GM18858 (cell line): ENCODE data around the gene RHOA.
"Not testable (repeated sequence)": the region's sequence is repeated elsewhere in the genome, so short reads cannot be mapped to it uniquely, and the experiment has no call there.

Experiments used
- ATAC-seq: cut with Tn5 transposase; IDR thresholded peaks from one replicate; pipeline ENCODE4 v1.9.1; 2021; ENCODE audit not compliant: unreplicated experiment

RHOA gene

GRCh38 chr3:49412632-49413337 lies 1.0 kb upstream of the RHOA start:
- no peak for ATAC-seq

- ATAC-seq = peak; percentile 9
These were observed 225 bp downstream of the RHOA start for GRCh38 chr3:49411535-49411967.

GRCh38 chr3:49410846-49411534 lies 786 bp downstream of the RHOA start:
- no peak for ATAC-seq

GRCh38 chr3:49410066-49410845 lies 1.5 kb downstream of the RHOA start:
- ATAC-seq = no peak

GRCh38 chr3:49406571-49407565 lies 4.9 kb downstream of the RHOA start:
- no peak for ATAC-seq

GRCh38 chr3:49405570-49405969 lies 6.2 kb downstream of the RHOA start:
- not testable (repeated sequence) for ATAC-seq

GRCh38 chr3:49403891-49404290 lies 7.9 kb downstream of the RHOA start:
- no peak for ATAC-seq

GRCh38 chr3:49401766-49402165 lies 10.0 kb downstream of the RHOA start:
- no peak for ATAC-seq

- ATAC-seq = no peak
These were observed 12.3 kb downstream of the RHOA start for GRCh38 chr3:49399461-49399860.

- no peak for ATAC-seq
These were observed 14.3 kb downstream of the RHOA start for GRCh38 chr3:49397470-49397869.

- not testable (repeated sequence) for ATAC-seq
These were observed 20.5 kb downstream of the RHOA start for GRCh38 chr3:49391310-49391709.

- ATAC-seq = no peak
These were observed 22.5 kb downstream of the RHOA start for GRCh38 chr3:49389297-49389696.

- ATAC-seq = no peak
These were observed 23.4 kb downstream of the RHOA start for GRCh38 chr3:49388289-49388820.

- no peak for ATAC-seq
These were observed 24.1 kb downstream of the RHOA start for GRCh38 chr3:49387721-49388120.

- ATAC-seq = no peak
These were observed 25.6 kb downstream of the RHOA start for GRCh38 chr3:49386056-49386756.

- ATAC-seq = no peak
These were observed 26.2 kb downstream of the RHOA start for GRCh38 chr3:49385617-49386016.

- ATAC-seq = no peak
These were observed 28.4 kb downstream of the RHOA start for GRCh38 chr3:49383387-49383786.

- no peak for ATAC-seq
These were observed 33.4 kb downstream of the RHOA start for GRCh38 chr3:49378249-49378895.

- ATAC-seq = no peak
These were observed 34.3 kb downstream of the RHOA start for GRCh38 chr3:49377483-49377882.
